GM12878 (cell line): ENCODE results near the gene TSR3. TPM values are rescaled to one million over a fixed set of nuclear protein-coding genes. Genes with fewer than 3 reads are reported as not detected.

ENCODE experiments used
- ATAC-seq: fragments of 200-7000 bp; cut with Tn5 transposase; 3 replicates; pipeline ENCODE4 v1.9.1; 2020; ENCODE audit warnings: mild to moderate bottlenecking, moderate library complexity
- BruUV-seq: library from RNA; stranded (reverse); fragments of 400-500 nt; replicated peaks from 2 replicates; lab custom pipeline; 2021; lab: Mats Ljungman, UMichigan
- CTCF ChIA-PET: fragments of 300-600 bp; sonication (Branson Sonifier 250); formaldehyde crosslinking; extraction: SDS; loops from one replicate; lab custom pipeline; 2021; ENCODE audit warnings: inconsistent platforms; lab: Yijun Ruan, JAX
- POLR2A ChIA-PET: fragments of 350-600 bp; formaldehyde crosslinking; extraction: SDS; loops from one replicate; lab custom pipeline; 2021; ENCODE audit warnings: inconsistent platforms; lab: Charles Lee
- RAD21 ChIA-PET: fragments of 300-600 bp; sonication (Branson Sonifier 250); formaldehyde crosslinking; loops from one replicate; lab custom pipeline; 2023; ENCODE audit warnings: antibody characterized with exemption; ENCODE audit not compliant: unreplicated experiment; lab: Charles Lee
- SMC1A ChIA-PET: fragments of 300-600 bp; sonication (Branson Sonifier 250); formaldehyde crosslinking; loops from one replicate; lab custom pipeline; 2023; ENCODE audit not compliant: unreplicated experiment, uncharacterized antibody; lab: Charles Lee
- DNase-seq: peaks from one replicate; pipeline ENCODE4 v3.0.0-alpha.2; 2011; ENCODE audit warnings: low read depth, low spot score
- FAIRE-seq: peaks from 3 replicates; lab custom pipeline; 2011; peaks lifted over from hg19 to GRCh38; lab: Jason Lieb, UNC
- H2AFZ ChIP-seq: 2 replicates; pipeline ENCODE4 v1.6.0; 2011; ENCODE audit warnings: low read depth, low read length, control low read depth; ENCODE audit not compliant: control insufficient read depth
- H3K27ac ChIP-seq: 2 replicates; pipeline ENCODE4 v1.5.1; 2011; ENCODE audit warnings: control low read depth; ENCODE audit not compliant: control insufficient read depth, insufficient read depth
- H3K27me3 ChIP-seq, 2 experiments: replicated peaks in 1 of 2; 2 replicates each; pipeline versions ENCODE4 v1.6.0 to v1.6.1; 2011; ENCODE audit warnings: low read length in 1 of 2; ENCODE audit not compliant: control insufficient read depth in 2 of 2, insufficient read depth in 2 of 2
- H3K36me3 ChIP-seq, 2 experiments: 2 replicates each; pipeline ENCODE4 v1.5.1; 2011; ENCODE audit warnings: low read length in 1 of 2; ENCODE audit not compliant: control insufficient read depth in 2 of 2, insufficient read depth in 2 of 2
- H3K4me1 ChIP-seq: 2 replicates; pipeline ENCODE4 v1.6.1; 2011; ENCODE audit warnings: mild to moderate bottlenecking, low read length, moderate library complexity, mixed read lengths; ENCODE audit not compliant: control insufficient read depth, insufficient read depth
- H3K4me2 ChIP-seq: 2 replicates; pipeline ENCODE4 v1.6.0; 2011; ENCODE audit warnings: control low read depth; ENCODE audit not compliant: control insufficient read depth, insufficient read depth
- H3K4me3 ChIP-seq: fragments of 200-600 bp; sonication (generic); 2 replicates; pipeline ENCODE4 v1.5.1; 2016
- H3K79me2 ChIP-seq: 2 replicates; pipeline ENCODE4 v1.6.0; 2011; ENCODE audit warnings: low read length; ENCODE audit not compliant: control insufficient read depth, insufficient read depth
- H3K9ac ChIP-seq: 2 replicates; pipeline ENCODE4 v1.8.0; 2011; ENCODE audit warnings: low read length, control low read depth, mixed read lengths; ENCODE audit not compliant: control insufficient read depth, insufficient read depth
- H3K9me3 ChIP-seq: replicated peaks from 3 replicates; pipeline ENCODE4 v1.5.1; 2011; ENCODE audit warnings: mild to moderate bottlenecking, low read length; ENCODE audit not compliant: control insufficient read depth, insufficient read depth
- H4K20me1 ChIP-seq: 2 replicates; pipeline ENCODE4 v1.6.0; 2011; ENCODE audit not compliant: control insufficient read depth, insufficient read depth
- BCL11A ChIP-seq: IDR thresholded peaks from 2 replicates; pipeline ENCODE4 v1.6.1; 2011; ENCODE audit warnings: low read depth, low read length
- ZNF24 ChIP-seq: fragments of 450-650 bp; IDR thresholded peaks from 2 replicates; pipeline ENCODE4 v1.6.1; 2017; ENCODE audit warnings: antibody characterized with exemption, mild to moderate bottlenecking
- WGBS: methylation state at CpG from one replicate; pipeline ENCODE4 v1.1.6; 2016; ENCODE audit warnings: low lambda C conversion rate; ENCODE audit not compliant: insufficient replicate concordance, insufficient coverage; ENCODE audit errors: missing lambda C conversion rate; 5-methylcytosine and 5-hydroxymethylcytosine counted together
- in situ Hi-C: fragments of 300-500 bp; cut with MboI; formaldehyde crosslinking; loops from 9 replicates; pipeline ENCODE4 v1.14.3; 2018; ENCODE audit warnings: mixed read lengths
- intact Hi-C: fragments of 100-400 bp; cut with micrococcal nuclease; formaldehyde crosslinking; loops from one replicate; pipeline ENCODE4 v1.14.2; 2022; ENCODE audit not compliant: unreplicated experiment
- polyA plus RNA-seq, 11 experiments: library from polyadenylated mRNA; depleted of rRNA in 4 of 11; unstranded in 6 of 11; stranded (reverse) in 5 of 11; fragments of >200 nt; fragmentation: Nextera tagmentation in 4 of 11; fragmentation: Illumina TruSeq in 1 of 11; extraction: Ambion mirVana in 4 of 11; extraction: Trizol in 1 of 11; gene quantifications; 1 replicate in 1 of 11; 2 replicates in 10 of 11; pipeline versions ENCODE4 v1.2.1 to v1.2.3, GENCODE V29; 2011 to 2016; ENCODE audit warnings: inconsistent platforms in 2 of 11, missing spikeins in 2 of 11, low read depth in 1 of 11
- total RNA-seq, 4 experiments: library from RNA; depleted of rRNA in 3 of 4; stranded (reverse); fragments of >200 nt in 3 of 4; fragmentation: Illumina TruSeq in 1 of 4; extraction: Trizol in 1 of 4; gene quantifications; 2 replicates each; pipeline versions ENCODE4 v1.2.1 to v1.2.3, GENCODE V29; 2013 to 2021

TSR3 gene
- total and polyA plus RNA-seq, 10 of the 15 experiments (the other 5 are each of a cell fraction or from before 2014, with no cell fraction given): 3.4 to 108 (median 46.9) TPM

- intact Hi-C loops: no loop called here
- Histone ChIP-seq H3K4me2 (no peak overlapping the region), H3K9ac (no peak overlapping the region), H3K36me3 (no peaks in the 10 kb centered on the region), H3K27ac (no peak overlapping the region), H3K4me3 (no peak overlapping the region), H3K9me3 (no peaks in the 10 kb centered on the region), H4K20me1 (no peaks in the 10 kb centered on the region), H3K79me2 (no peaks in the 10 kb centered on the region), H3K4me1 (peaks cover 10% of the 10 kb centered on the region), H3K27me3 (no peaks in the 10 kb centered on the region), H2AFZ (no peak overlapping the region)
- 59% methylated on average over 12 of the region's 12 CpGs for WGBS
- ATAC-seq: no peak
- CTCF ChIA-PET: interaction anchor here (1.1 to 1.7 kb wide), 2 partner anchors 9 to 160 kb away, joined by 3 to 7 read pairs; no protein-coding TSS in a partner anchor
- POLR2A ChIA-PET: no interaction called here
- in situ Hi-C loops: no loop called here
- TF ChIP-seq ZNF24 (peak; percentile 87; the same call in 1 of the 2 replicates), BCL11A (no peak)
- RAD21 ChIA-PET: interaction anchor here (0.6 kb wide), 1 partner anchor 558 kb away, joined by 3 read pairs; no protein-coding TSS in a partner anchor
- SMC1A ChIA-PET: no interaction called here
- BruUV-seq: no TSS peak
- DNase-seq: no peak
- no peak for FAIRE-seq
Observed at GRCh38 chr16:1299868-1300203, 51.8 kb downstream of the TSR3 start.

Other genes starting within 250 kb of the TSR3 start
Only the 7 nearest of the 16 such genes appear.
- 65.2 and 69.3 TPM in 2 replicates for gene UBE2I, start 42.2 kb downstream of the TSR3 start, total RNA-seq (2014; rRNA removed)
- gene UBE2I, start 42.2 kb downstream of the TSR3 start, total RNA-seq (2014; rRNA removed; fragmentation: Illumina TruSeq; extraction: Trizol): 92.2 and 104 TPM in 2 replicates
- 180 and 210 TPM in 2 replicates for gene UBE2I, start 42.2 kb downstream of the TSR3 start, total RNA-seq (2021)
- gene UBE2I, start 42.2 kb downstream of the TSR3 start, polyA plus RNA-seq (2011; rRNA removed): 181 and 188 TPM in 2 replicates
- gene UBE2I, start 42.2 kb downstream of the TSR3 start, polyA plus RNA-seq (2014; fragmentation: Illumina TruSeq; extraction: Trizol): 243 and 265 TPM in 2 replicates
- gene UBE2I, start 42.2 kb downstream of the TSR3 start, polyA plus RNA-seq (2014; fragmentation: Nextera tagmentation; extraction: Ambion mirVana): 10 to 100 TPM; 47.5 to 51.5 TPM
- gene UBE2I, start 42.2 kb downstream of the TSR3 start, polyA plus RNA-seq (2014; rRNA removed): 203 and 205 TPM in 2 replicates
- gene UBE2I, start 42.2 kb downstream of the TSR3 start, polyA plus RNA-seq (2016; fragmentation: Nextera tagmentation; extraction: Ambion mirVana): 100 to 1,000 TPM; 200 to 204 TPM
- gene BAIAP3, start 18.2 kb downstream of the TSR3 start, total RNA-seq (2014; rRNA removed): 0.17 TPM in 1 of 2 replicates, not detected in the other
- not detected in 2 replicates for gene BAIAP3, start 18.2 kb downstream of the TSR3 start, total RNA-seq (2014; rRNA removed; fragmentation: Illumina TruSeq; extraction: Trizol)
- gene BAIAP3, start 18.2 kb downstream of the TSR3 start, total RNA-seq (2021): 0.56 and 0.58 TPM in 2 replicates
- 0.03 and 0.16 TPM in 2 replicates for gene BAIAP3, start 18.2 kb downstream of the TSR3 start, polyA plus RNA-seq (2011; rRNA removed)
- 0.03 TPM in 1 of 2 replicates, not detected in the other for gene BAIAP3, start 18.2 kb downstream of the TSR3 start, polyA plus RNA-seq (2014; fragmentation: Illumina TruSeq; extraction: Trizol)
- gene BAIAP3, start 18.2 kb downstream of the TSR3 start, polyA plus RNA-seq (2014; fragmentation: Nextera tagmentation; extraction: Ambion mirVana): not detected
- 0.56 TPM in 2 replicates for gene BAIAP3, start 18.2 kb downstream of the TSR3 start, polyA plus RNA-seq (2014; rRNA removed)
- gene BAIAP3, start 18.2 kb downstream of the TSR3 start, polyA plus RNA-seq (2016; fragmentation: Nextera tagmentation; extraction: Ambion mirVana): under 1 TPM; 0.14 to 0.31 TPM
- 19.8 and 21.9 TPM in 2 replicates for gene GNPTG, start 53 bp upstream of the TSR3 start, total RNA-seq (2014; rRNA removed)
- gene GNPTG, start 53 bp upstream of the TSR3 start, total RNA-seq (2014; rRNA removed; fragmentation: Illumina TruSeq; extraction: Trizol): 10.7 TPM in 2 replicates
- gene GNPTG, start 53 bp upstream of the TSR3 start, total RNA-seq (2021): 23.6 and 25.3 TPM in 2 replicates
- gene GNPTG, start 53 bp upstream of the TSR3 start, polyA plus RNA-seq (2011; rRNA removed): 9.5 and 19.9 TPM in 2 replicates
- 2.5 and 7.9 TPM in 2 replicates for gene GNPTG, start 53 bp upstream of the TSR3 start, polyA plus RNA-seq (2014; fragmentation: Illumina TruSeq; extraction: Trizol)
- gene GNPTG, start 53 bp upstream of the TSR3 start, polyA plus RNA-seq (2014; fragmentation: Nextera tagmentation; extraction: Ambion mirVana): 1 to 10 TPM in 1 of 2 experiments, under 1 TPM in 1; 0.80 to 2.4 TPM
- gene GNPTG, start 53 bp upstream of the TSR3 start, polyA plus RNA-seq (2014; rRNA removed): 29.9 and 36.9 TPM in 2 replicates
- gene GNPTG, start 53 bp upstream of the TSR3 start, polyA plus RNA-seq (2016; fragmentation: Nextera tagmentation; extraction: Ambion mirVana): 10 to 100 TPM; 25.9 to 32.6 TPM
- 7.5 and 12.4 TPM in 2 replicates for gene UNKL, start 62.8 kb upstream of the TSR3 start, total RNA-seq (2014; rRNA removed)
- gene UNKL, start 62.8 kb upstream of the TSR3 start, total RNA-seq (2014; rRNA removed; fragmentation: Illumina TruSeq; extraction: Trizol): 3.5 and 5.4 TPM in 2 replicates
- 18.4 and 21.6 TPM in 2 replicates for gene UNKL, start 62.8 kb upstream of the TSR3 start, total RNA-seq (2021)
- gene UNKL, start 62.8 kb upstream of the TSR3 start, polyA plus RNA-seq (2011; rRNA removed): 8.9 and 11.2 TPM in 2 replicates
- gene UNKL, start 62.8 kb upstream of the TSR3 start, polyA plus RNA-seq (2014; fragmentation: Illumina TruSeq; extraction: Trizol): 1.1 and 2.1 TPM in 2 replicates
- gene UNKL, start 62.8 kb upstream of the TSR3 start, polyA plus RNA-seq (2014; fragmentation: Nextera tagmentation; extraction: Ambion mirVana): under 1 TPM; 0.40 to 0.57 TPM
- 15.1 and 20.7 TPM in 2 replicates for gene UNKL, start 62.8 kb upstream of the TSR3 start, polyA plus RNA-seq (2014; rRNA removed)
- gene UNKL, start 62.8 kb upstream of the TSR3 start, polyA plus RNA-seq (2016; fragmentation: Nextera tagmentation; extraction: Ambion mirVana): 1 to 10 TPM; 8.6 to 9.6 TPM
- gene UQCC4, start 68.9 kb upstream of the TSR3 start, total RNA-seq (2014; rRNA removed): 23.8 and 29.2 TPM in 2 replicates
- gene UQCC4, start 68.9 kb upstream of the TSR3 start, total RNA-seq (2014; rRNA removed; fragmentation: Illumina TruSeq; extraction: Trizol): 12.4 and 15.1 TPM in 2 replicates
- 21.9 and 23.7 TPM in 2 replicates for gene UQCC4, start 68.9 kb upstream of the TSR3 start, total RNA-seq (2021)
- gene UQCC4, start 68.9 kb upstream of the TSR3 start, polyA plus RNA-seq (2011; rRNA removed): 24.5 and 32.9 TPM in 2 replicates
- 4.1 and 9.2 TPM in 2 replicates for gene UQCC4, start 68.9 kb upstream of the TSR3 start, polyA plus RNA-seq (2014; fragmentation: Illumina TruSeq; extraction: Trizol)
- gene UQCC4, start 68.9 kb upstream of the TSR3 start, polyA plus RNA-seq (2014; fragmentation: Nextera tagmentation; extraction: Ambion mirVana): 1 to 10 TPM; 1.7 to 4.7 TPM
- 25.4 and 27.1 TPM in 2 replicates for gene UQCC4, start 68.9 kb upstream of the TSR3 start, polyA plus RNA-seq (2014; rRNA removed)
- 10 to 100 TPM; 45.3 to 56.1 TPM for gene UQCC4, start 68.9 kb upstream of the TSR3 start, polyA plus RNA-seq (2016; fragmentation: Nextera tagmentation; extraction: Ambion mirVana)
- gene PERCC1, start 79.2 kb upstream of the TSR3 start, total RNA-seq (2014; rRNA removed): not detected in 2 replicates
- not detected in 2 replicates for gene PERCC1, start 79.2 kb upstream of the TSR3 start, total RNA-seq (2014; rRNA removed; fragmentation: Illumina TruSeq; extraction: Trizol)
- not detected in 2 replicates for gene PERCC1, start 79.2 kb upstream of the TSR3 start, total RNA-seq (2021)
- not detected in 2 replicates for gene PERCC1, start 79.2 kb upstream of the TSR3 start, polyA plus RNA-seq (2011; rRNA removed)
- not detected in 2 replicates for gene PERCC1, start 79.2 kb upstream of the TSR3 start, polyA plus RNA-seq (2014; fragmentation: Illumina TruSeq; extraction: Trizol)
- gene PERCC1, start 79.2 kb upstream of the TSR3 start, polyA plus RNA-seq (2014; fragmentation: Nextera tagmentation; extraction: Ambion mirVana): not detected
- not detected in 2 replicates for gene PERCC1, start 79.2 kb upstream of the TSR3 start, polyA plus RNA-seq (2014; rRNA removed)
- gene PERCC1, start 79.2 kb upstream of the TSR3 start, polyA plus RNA-seq (2016; fragmentation: Nextera tagmentation; extraction: Ambion mirVana): not detected
- 0.06 and 0.11 TPM in 2 replicates for gene CCDC154, start 92.7 kb upstream of the TSR3 start, total RNA-seq (2014; rRNA removed)
- not detected in 2 replicates for gene CCDC154, start 92.7 kb upstream of the TSR3 start, total RNA-seq (2014; rRNA removed; fragmentation: Illumina TruSeq; extraction: Trizol)
- 0.21 and 0.26 TPM in 2 replicates for gene CCDC154, start 92.7 kb upstream of the TSR3 start, total RNA-seq (2021)
- gene CCDC154, start 92.7 kb upstream of the TSR3 start, polyA plus RNA-seq (2011; rRNA removed): not detected in 2 replicates
- not detected in 2 replicates for gene CCDC154, start 92.7 kb upstream of the TSR3 start, polyA plus RNA-seq (2014; fragmentation: Illumina TruSeq; extraction: Trizol)
- gene CCDC154, start 92.7 kb upstream of the TSR3 start, polyA plus RNA-seq (2014; fragmentation: Nextera tagmentation; extraction: Ambion mirVana): not detected
- gene CCDC154, start 92.7 kb upstream of the TSR3 start, polyA plus RNA-seq (2014; rRNA removed): 0.33 TPM in 1 of 2 replicates, not detected in the other
- under 1 TPM in 1 of 2 experiments, not detected in 1; 0.25 TPM for gene CCDC154, start 92.7 kb upstream of the TSR3 start, polyA plus RNA-seq (2016; fragmentation: Nextera tagmentation; extraction: Ambion mirVana)